Ovary (tissue), 3 donors: Measurements from ENCODE around the gene MEGF10.

Experiments
- EP300 ChIP-seq: sonication (generic); formaldehyde crosslinking; IDR thresholded peaks from one replicate; pipeline ENCODE4 v1.6.1; 2017; ENCODE audit warnings: antibody characterized with exemption
- POLR2A ChIP-seq: fragments of 450-650 bp; IDR thresholded peaks from one replicate; pipeline ENCODE4 v1.6.1; 2017; ENCODE audit warnings: antibody characterized with exemption, mild to moderate bottlenecking, moderate library complexity
- TF ChIP-seq, protein P1 (sequence below), 3 donors: fragments of 450-650 bp in 2 of 3; fragments of 200-600 bp in 1 of 3; IDR thresholded peaks; one replicate each; pipeline versions ENCODE4 v1.5.1 to v1.8.0; 2016 to 2022; ENCODE audit warnings: antibody characterized with exemption in 3 of 3, mild to moderate bottlenecking in 1 of 3
- donor health status: DM: no; HTN: no; CAD: no.

DNA sequence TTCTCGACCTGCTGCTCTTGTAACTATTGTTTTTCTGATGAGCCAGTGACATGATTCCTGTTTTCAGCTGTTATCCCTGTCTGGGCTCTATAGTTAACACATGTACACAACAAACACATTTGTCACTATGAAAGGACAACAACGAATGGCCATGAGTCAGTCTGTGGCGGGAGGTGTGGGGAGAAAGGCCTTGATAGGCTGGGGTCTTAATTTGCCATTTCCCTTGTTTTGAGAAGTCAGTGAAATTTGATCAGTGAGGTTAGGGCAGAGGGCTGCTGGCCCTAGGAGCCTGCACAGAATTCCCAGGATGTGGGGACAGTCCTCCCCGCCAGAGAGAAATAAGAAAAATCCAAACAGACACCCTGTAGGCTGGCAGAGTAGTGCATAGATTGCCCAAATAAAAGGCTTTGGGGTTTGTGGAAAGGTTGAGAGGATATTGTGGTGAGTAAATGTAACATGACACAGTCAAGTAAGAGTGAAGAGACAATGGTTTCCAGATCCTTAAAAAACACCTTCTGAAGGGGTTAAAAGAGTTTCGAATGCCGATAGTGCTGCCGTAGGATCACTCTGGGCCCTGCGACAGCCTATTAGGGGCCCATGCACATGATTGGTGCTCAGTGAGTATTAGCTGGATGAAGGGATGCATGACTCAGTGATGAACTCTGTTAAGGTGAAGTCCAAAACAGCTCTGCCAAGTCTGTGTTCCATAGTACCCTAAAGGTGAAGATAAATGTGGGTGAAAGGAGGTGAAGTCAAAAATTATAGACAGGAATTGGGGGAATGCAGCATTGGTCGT lies 115.9 kb downstream of the MEGF10 start:
- TF ChIP-seq, protein P1, sequence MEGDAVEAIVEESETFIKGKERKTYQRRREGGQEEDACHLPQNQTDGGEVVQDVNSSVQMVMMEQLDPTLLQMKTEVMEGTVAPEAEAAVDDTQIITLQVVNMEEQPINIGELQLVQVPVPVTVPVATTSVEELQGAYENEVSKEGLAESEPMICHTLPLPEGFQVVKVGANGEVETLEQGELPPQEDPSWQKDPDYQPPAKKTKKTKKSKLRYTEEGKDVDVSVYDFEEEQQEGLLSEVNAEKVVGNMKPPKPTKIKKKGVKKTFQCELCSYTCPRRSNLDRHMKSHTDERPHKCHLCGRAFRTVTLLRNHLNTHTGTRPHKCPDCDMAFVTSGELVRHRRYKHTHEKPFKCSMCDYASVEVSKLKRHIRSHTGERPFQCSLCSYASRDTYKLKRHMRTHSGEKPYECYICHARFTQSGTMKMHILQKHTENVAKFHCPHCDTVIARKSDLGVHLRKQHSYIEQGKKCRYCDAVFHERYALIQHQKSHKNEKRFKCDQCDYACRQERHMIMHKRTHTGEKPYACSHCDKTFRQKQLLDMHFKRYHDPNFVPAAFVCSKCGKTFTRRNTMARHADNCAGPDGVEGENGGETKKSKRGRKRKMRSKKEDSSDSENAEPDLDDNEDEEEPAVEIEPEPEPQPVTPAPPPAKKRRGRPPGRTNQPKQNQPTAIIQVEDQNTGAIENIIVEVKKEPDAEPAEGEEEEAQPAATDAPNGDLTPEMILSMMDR (IDR thresholded peaks at IDR 0.05), result no peak
- TF ChIP-seq POLR2A, result no peak
- no peak for TF ChIP-seq EP300
